SK-N-SH (cell line): ENCODE measurements around the gene PCSK7. TPM values are rescaled to one million over a fixed set of nuclear protein-coding genes. Genes with fewer than 3 reads are reported as not detected.

Source experiments
- CTCF ChIA-PET: fragments of 300-600, 350-600 bp; formaldehyde crosslinking; extraction: SDS; loops from one replicate; lab custom pipeline; 2021; lab: Yijun Ruan, JAX
- POLR2A ChIA-PET: fragments of 350-600 bp; sonication (Branson Sonifier 250); formaldehyde crosslinking; extraction: SDS; loops from one replicate; lab custom pipeline; 2020; ENCODE audit warnings: antibody characterized with exemption, inconsistent platforms; lab: Yijun Ruan, JAX
- DNase-seq: peaks from one replicate; pipeline ENCODE4 v3.0.0; 2012
- H2AFZ ChIP-seq: fragments of 200-600 bp; sonication (generic); 2 replicates; pipeline ENCODE4 v1.8.1; 2016; ENCODE audit warnings: antibody characterized with exemption, mild to moderate bottlenecking, low read depth
- H3F3A ChIP-seq: fragments of 200-600 bp; sonication (generic); replicated peaks from 2 replicates; pipeline ENCODE3; 2016; ENCODE audit warnings: antibody characterized with exemption, mild to moderate bottlenecking; ENCODE audit not compliant: insufficient read depth
- H3K27ac ChIP-seq, 2 experiments: fragments of 200-500 bp in 1 of 2; fragments of 200-600 bp in 1 of 2; sonication (Bioruptor generic) in 1 of 2; sonication (generic), shearing (Covaris generic) in 1 of 2; 2 replicates each; pipeline versions ENCODE4 v1.5.1 to v1.6.1; 2014 to 2016; ENCODE audit warnings: low read depth in 2 of 2, inconsistent platforms in 1 of 2, low read length in 1 of 2, mild to moderate bottlenecking in 1 of 2, mixed read lengths in 1 of 2
- H3K27me3 ChIP-seq: fragments of 200-600 bp; sonication (generic), shearing (Covaris generic); 2 replicates; pipeline ENCODE4 v1.6.1; 2016; ENCODE audit warnings: mixed run types; ENCODE audit not compliant: insufficient read depth
- H3K36me3 ChIP-seq, 2 experiments: fragments of 200-500 bp in 1 of 2; fragments of 200-600 bp in 1 of 2; sonication (Bioruptor generic) in 1 of 2; sonication (generic) in 1 of 2; replicated peaks in 1 of 2; 2 replicates each; pipeline versions ENCODE3 to v1.5.1; 2014 to 2016; ENCODE audit warnings: low read length in 1 of 2, mild to moderate bottlenecking in 1 of 2; ENCODE audit not compliant: insufficient read depth in 2 of 2, control insufficient read depth in 1 of 2
- H3K4me1 ChIP-seq, 2 experiments: fragments of 200-500 bp in 1 of 2; fragments of 200-600 bp in 1 of 2; sonication (Bioruptor generic) in 1 of 2; sonication (generic), shearing (Covaris generic) in 1 of 2; 2 replicates each; pipeline versions ENCODE4 v1.5.1 to v1.6.1; 2014 to 2016; ENCODE audit warnings: low read depth in 1 of 2, low read length in 1 of 2, mixed run types in 1 of 2; ENCODE audit not compliant: insufficient read depth in 2 of 2, control insufficient read depth in 1 of 2
- H3K4me2 ChIP-seq: fragments of 200-600 bp; sonication (generic), shearing (Covaris generic); 2 replicates; pipeline ENCODE4 v1.6.1; 2017; ENCODE audit warnings: mixed run types
- H3K4me3 ChIP-seq, 2 experiments: fragments of 200-500 bp in 1 of 2; fragments of 200-600 bp in 1 of 2; sonication (Bioruptor generic) in 1 of 2; sonication (generic), shearing (Covaris generic) in 1 of 2; 2 replicates each; pipeline versions ENCODE4 v1.5.1 to v1.8.1; 2014 to 2016; ENCODE audit warnings: low read depth in 2 of 2, inconsistent platforms in 1 of 2, low read length in 1 of 2, mild to moderate bottlenecking in 1 of 2, mixed read lengths in 1 of 2, moderate library complexity in 1 of 2
- H3K79me2 ChIP-seq: fragments of 200-600 bp; sonication (generic); 2 replicates; pipeline ENCODE4 v1.8.1; 2017; ENCODE audit warnings: mild to moderate bottlenecking; ENCODE audit not compliant: insufficient read depth
- H3K9ac ChIP-seq: fragments of 200-600 bp; sonication (generic); 2 replicates; pipeline ENCODE4 v1.6.1; 2017; ENCODE audit warnings: mixed run types
- H3K9me2 ChIP-seq: fragments of 200-600 bp; sonication (generic); 2 replicates; pipeline ENCODE4 v1.6.1; 2017; ENCODE audit warnings: mixed run types
- H3K9me3 ChIP-seq: fragments of 200-600 bp; sonication (generic); 2 replicates; pipeline ENCODE4 v1.6.1; 2017; ENCODE audit warnings: mixed run types, mild to moderate bottlenecking, moderate library complexity
- H4K20me1 ChIP-seq: fragments of 200-600 bp; sonication (generic); 2 replicates; pipeline ENCODE4 v1.6.1; 2017; ENCODE audit warnings: mild to moderate bottlenecking, mixed run types; ENCODE audit not compliant: insufficient read depth
- CHD2 ChIP-seq: fragments of 150-350 bp; IDR thresholded peaks from 2 replicates; pipeline ENCODE4 v1.6.1; 2018; ENCODE audit warnings: low read length; ENCODE audit not compliant: partially characterized antibody
- FOSL2 ChIP-seq: IDR thresholded peaks from 2 replicates; pipeline ENCODE4 v1.4.0; 2012; ENCODE audit warnings: low read depth, mild to moderate bottlenecking, moderate library complexity, borderline replicate concordance
- FOXJ3 ChIP-seq: sonication (generic); formaldehyde crosslinking; IDR thresholded peaks from 2 replicates; pipeline ENCODE4 v1.5.1; 2020; ENCODE audit warnings: mild to moderate bottlenecking, missing genetic modification reagents
- FOXM1 ChIP-seq: IDR thresholded peaks from 2 replicates; pipeline ENCODE4 v1.4.0; 2012; ENCODE audit warnings: low read depth, mild to moderate bottlenecking
- MEF2A ChIP-seq: IDR thresholded peaks from 2 replicates; pipeline ENCODE4 v1.4.0; 2012; ENCODE audit warnings: low read depth, borderline replicate concordance
- MXI1 ChIP-seq: IDR thresholded peaks from 2 replicates; pipeline ENCODE4 v1.6.1; 2012; ENCODE audit warnings: mild to moderate bottlenecking, low read depth, low read length, improper control_type of control experiment
- NRF1 ChIP-seq: IDR thresholded peaks from 2 replicates; pipeline ENCODE4 v1.6.1; 2012; ENCODE audit warnings: low read depth, mild to moderate bottlenecking, low read length
- POLR2AphosphoS5 ChIP-seq: IDR thresholded peaks from 2 replicates; pipeline ENCODE4 v1.6.1; 2012; ENCODE audit warnings: low read depth, low read length
- RAD21 ChIP-seq: IDR thresholded peaks from 2 replicates; pipeline ENCODE4 v1.6.1; 2012; ENCODE audit warnings: mild to moderate bottlenecking, low read length
- SIN3A ChIP-seq: IDR thresholded peaks from 2 replicates; pipeline ENCODE4 v1.6.1; 2012; ENCODE audit warnings: low read depth, mild to moderate bottlenecking, low read length, moderate library complexity, borderline replicate concordance
- SMC3 ChIP-seq: IDR thresholded peaks from 2 replicates; pipeline ENCODE4 v1.6.1; 2012; ENCODE audit warnings: low read depth, low read length, improper control_type of control experiment
- TEAD4 ChIP-seq: IDR thresholded peaks from 2 replicates; pipeline ENCODE4 v1.4.0; 2012; ENCODE audit warnings: mild to moderate bottlenecking, borderline replicate concordance; ENCODE audit not compliant: insufficient read depth
- YY1 ChIP-seq: IDR thresholded peaks from 2 replicates; pipeline ENCODE4 v1.4.0; 2012; ENCODE audit warnings: low read depth, mild to moderate bottlenecking
- WGBS: methylation state at CpG from one replicate; pipeline ENCODE4 v1.1.6; 2017; ENCODE audit warnings: low lambda C conversion rate; 5-methylcytosine and 5-hydroxymethylcytosine counted together
- polyA plus RNA-seq, 3 experiments: library from polyadenylated mRNA; depleted of rRNA; stranded (reverse); fragments of >200 nt; gene quantifications; 2 replicates each; pipeline ENCODE4 v1.2.3, GENCODE V29; 2012
- TF ChIP-seq, protein P1 (sequence below): fragments of 150-350 bp; IDR thresholded peaks from 2 replicates; pipeline ENCODE4 v1.6.1; 2016; ENCODE audit warnings: mild to moderate bottlenecking, low read depth, low read length
- TF ChIP-seq, protein P2 (sequence below): IDR thresholded peaks from 2 replicates; pipeline ENCODE4 v1.4.0; 2012; ENCODE audit warnings: low read depth, borderline replicate concordance
- TF ChIP-seq, protein P3 (sequence below): IDR thresholded peaks from 2 replicates; pipeline ENCODE4 v1.4.0; 2012; ENCODE audit warnings: low read depth, borderline replicate concordance

PCSK7 gene
- polyA plus RNA-seq, 1 of the 3 experiments (the other 2 are of a cell fraction), result 49.7 TPM

DNA sequence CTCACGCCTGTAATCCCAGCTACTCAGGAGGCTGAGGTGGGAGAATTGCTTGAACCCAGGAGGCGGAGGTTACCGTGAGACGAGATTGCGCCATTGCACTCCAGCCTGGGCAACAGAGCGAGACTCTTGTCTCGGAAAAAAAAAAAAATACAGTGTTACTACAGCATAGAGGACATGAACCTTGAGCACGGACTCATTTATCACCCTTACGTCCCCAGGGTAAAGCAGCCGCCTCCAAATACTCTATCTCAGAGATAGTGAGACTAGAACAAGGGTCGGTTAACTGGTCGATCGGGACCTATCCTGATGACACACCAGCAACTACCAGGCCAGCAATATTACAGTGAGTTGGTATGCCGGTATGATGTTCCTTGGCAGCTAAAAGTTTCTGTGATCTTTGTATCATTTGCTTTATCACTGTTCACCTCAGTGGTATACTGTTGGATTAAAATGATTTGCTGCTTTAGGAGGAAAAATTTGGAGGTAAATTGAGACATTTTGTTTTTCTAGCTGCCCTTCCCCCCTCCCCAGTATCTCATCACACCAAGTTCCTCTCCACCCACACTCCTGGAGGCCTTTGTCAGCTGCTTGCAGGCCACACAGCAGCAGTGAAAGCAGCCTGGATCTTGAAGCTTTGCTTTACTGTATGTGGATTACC lies 60.3 kb downstream of the PCSK7 start:
- Histone ChIP-seq H3K79me2 (peaks cover 34% of the 10 kb centered on the region), H3K4me2 (no peak overlapping the region), H3K36me3 (peaks cover 37 to 54% of the 10 kb centered on the region in 2 experiments), H3F3A (peaks cover 29% of the 10 kb centered on the region), H2AFZ (no peak overlapping the region), H3K9me3 (no peaks in the 10 kb centered on the region), H3K27me3 (no peaks in the 10 kb centered on the region), H3K4me3 (no peak overlapping the region), H3K4me1 (peaks cover 0 to 10% of the 10 kb centered on the region in 2 experiments; a peak in 2 of 4 replicates), H3K27ac (peak overlapping the region in 1 of 2 experiments; percentile 22; a peak in 1 of 4 replicates), H4K20me1 (peaks cover 12% of the 10 kb centered on the region), H3K9me2 (no peaks in the 10 kb centered on the region), H3K9ac (no peak overlapping the region)
- CTCF ChIA-PET, result interaction anchor here (0.8 to 3.2 kb wide), 6 partner anchors 9 to 55 kb away, joined by 3 to 16 read pairs (median 6); partner anchors contain the start of gene PAFAH1B2
- POLR2A ChIA-PET, result no interaction called here
- WGBS, result 90% methylated on average over 14 of the region's 14 CpGs
- no peak for DNase-seq
- TF ChIP-seq SMC3 (no peak), MXI1 (no peak), FOXM1 (no peak), POLR2AphosphoS5 (no peak), NRF1 (no peak), SIN3A (no peak), FOXJ3 (CRISPR knock-in tag) (no peak), FOSL2 (no peak), MEF2A (no peak), CHD2 (no peak)
- TF ChIP-seq, protein P1, sequence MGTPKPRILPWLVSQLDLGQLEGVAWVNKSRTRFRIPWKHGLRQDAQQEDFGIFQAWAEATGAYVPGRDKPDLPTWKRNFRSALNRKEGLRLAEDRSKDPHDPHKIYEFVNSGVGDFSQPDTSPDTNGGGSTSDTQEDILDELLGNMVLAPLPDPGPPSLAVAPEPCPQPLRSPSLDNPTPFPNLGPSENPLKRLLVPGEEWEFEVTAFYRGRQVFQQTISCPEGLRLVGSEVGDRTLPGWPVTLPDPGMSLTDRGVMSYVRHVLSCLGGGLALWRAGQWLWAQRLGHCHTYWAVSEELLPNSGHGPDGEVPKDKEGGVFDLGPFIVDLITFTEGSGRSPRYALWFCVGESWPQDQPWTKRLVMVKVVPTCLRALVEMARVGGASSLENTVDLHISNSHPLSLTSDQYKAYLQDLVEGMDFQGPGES, result no peak
- TF ChIP-seq, protein P2, sequence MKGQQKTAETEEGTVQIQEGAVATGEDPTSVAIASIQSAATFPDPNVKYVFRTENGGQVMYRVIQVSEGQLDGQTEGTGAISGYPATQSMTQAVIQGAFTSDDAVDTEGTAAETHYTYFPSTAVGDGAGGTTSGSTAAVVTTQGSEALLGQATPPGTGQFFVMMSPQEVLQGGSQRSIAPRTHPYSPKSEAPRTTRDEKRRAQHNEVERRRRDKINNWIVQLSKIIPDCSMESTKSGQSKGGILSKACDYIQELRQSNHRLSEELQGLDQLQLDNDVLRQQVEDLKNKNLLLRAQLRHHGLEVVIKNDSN, result no peak
- TF ChIP-seq, all 33 proteins: peak for 0

DNA sequence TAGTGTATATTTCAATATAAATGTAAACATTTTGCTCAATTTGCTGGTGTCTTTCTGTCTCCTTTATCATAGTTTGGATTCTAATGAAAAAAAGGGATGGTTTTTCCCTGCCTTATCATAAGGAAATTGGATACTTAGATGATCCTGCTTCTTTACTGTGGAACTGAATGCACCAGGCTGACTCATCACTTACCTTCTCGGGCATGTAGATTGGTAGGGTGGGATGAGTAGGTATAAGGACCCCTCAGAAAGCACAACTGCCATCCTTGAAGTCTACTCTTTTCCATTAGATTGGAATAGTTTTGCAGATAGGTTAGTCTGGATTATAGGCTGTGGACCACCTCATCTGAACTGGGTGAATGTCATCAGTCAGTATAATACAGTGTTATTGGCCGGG lies 60.9 kb downstream of the PCSK7 start:
- no peak for DNase-seq
- TF ChIP-seq TEAD4 (no peak), RAD21 (no peak), YY1 (no peak)
- TF ChIP-seq, protein P3, sequence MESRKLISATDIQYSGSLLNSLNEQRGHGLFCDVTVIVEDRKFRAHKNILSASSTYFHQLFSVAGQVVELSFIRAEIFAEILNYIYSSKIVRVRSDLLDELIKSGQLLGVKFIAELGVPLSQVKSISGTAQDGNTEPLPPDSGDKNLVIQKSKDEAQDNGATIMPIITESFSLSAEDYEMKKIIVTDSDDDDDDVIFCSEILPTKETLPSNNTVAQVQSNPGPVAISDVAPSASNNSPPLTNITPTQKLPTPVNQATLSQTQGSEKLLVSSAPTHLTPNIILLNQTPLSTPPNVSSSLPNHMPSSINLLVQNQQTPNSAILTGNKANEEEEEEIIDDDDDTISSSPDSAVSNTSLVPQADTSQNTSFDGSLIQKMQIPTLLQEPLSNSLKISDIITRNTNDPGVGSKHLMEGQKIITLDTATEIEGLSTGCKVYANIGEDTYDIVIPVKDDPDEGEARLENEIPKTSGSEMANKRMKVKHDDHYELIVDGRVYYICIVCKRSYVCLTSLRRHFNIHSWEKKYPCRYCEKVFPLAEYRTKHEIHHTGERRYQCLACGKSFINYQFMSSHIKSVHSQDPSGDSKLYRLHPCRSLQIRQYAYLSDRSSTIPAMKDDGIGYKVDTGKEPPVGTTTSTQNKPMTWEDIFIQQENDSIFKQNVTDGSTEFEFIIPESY, result no peak
- H3K9me2 ChIP-seq, result no peaks in the 10 kb centered on the region
- no peaks in the 10 kb centered on the region for H3K27me3 ChIP-seq
- no peak overlapping the region for H3K4me2 ChIP-seq
- H3K4me3 ChIP-seq, result no peak overlapping the region
- H3K9me3 ChIP-seq, result no peaks in the 10 kb centered on the region
- H2AFZ ChIP-seq, result no peak overlapping the region
- no peak overlapping the region for H3K9ac ChIP-seq
- peaks cover 40% of the 10 kb centered on the region for H3K79me2 ChIP-seq
- peaks cover 41 to 59% of the 10 kb centered on the region in 2 experiments for H3K36me3 ChIP-seq
- ChIA-PET CTCF (interaction anchor here (0.6 to 3.2 kb wide), 4 partner anchors 8 to 55 kb away, joined by 3 to 16 read pairs (median 7); partner anchors contain the start of gene SIDT2), POLR2A (no interaction called here)
- 92% methylated on average over 2 of the region's 2 CpGs for WGBS
- H3K4me1 ChIP-seq, result peaks cover 0 to 10% of the 10 kb centered on the region in 2 experiments; a peak in 2 of 4 replicates
- H3F3A ChIP-seq, result peaks cover 32% of the 10 kb centered on the region
- H4K20me1 ChIP-seq, result peaks cover 18% of the 10 kb centered on the region
- H3K27ac ChIP-seq, result 0 out of 4 replicates have a peak overlapping the region, but pooled peaks of 1 of the 2 experiments have one; percentile 11
